ENCODE results near the gene CNP. TPM values are rescaled to one million over a fixed set of nuclear protein-coding genes. Genes with fewer than 3 reads are reported as not detected.
A peak's percentile ranks its signal among the peaks of the same experiment; 100 is the strongest.
"Not testable (repeated sequence)": the region's sequence is repeated elsewhere in the genome, so short reads cannot be mapped to it uniquely, and the experiment has no call there.

CNP gene
- total RNA-seq, 1 donor from 2014 or later = 25.1 TPM

- H3K36me3 ChIP-seq (ENCODE audit: control insufficient read depth in 3 of 3, insufficient read depth in 3 of 3, low read length in 3 of 3) = peaks cover 0 to 2% (median 0%) of the 10 kb centered on the region in 3 donors
- H3K4me3 ChIP-seq (ENCODE audit: low read length in 3 of 3) = peak overlapping the region; percentile 97 to 98 (median 98)
- H3K27me3 ChIP-seq (ENCODE audit: control insufficient read depth in 3 of 3, insufficient read depth in 3 of 3, low read length in 3 of 3) = no peaks in the 10 kb centered on the region
- H3K9me3 ChIP-seq (ENCODE audit: control insufficient read depth in 3 of 3, low read length in 3 of 3) = no peaks in the 10 kb centered on the region
- H3K4me1 ChIP-seq (ENCODE audit: control insufficient read depth in 3 of 3, insufficient read depth in 3 of 3, low read length in 3 of 3) = peaks cover 40 to 74% (median 50%) of the 10 kb centered on the region in 3 donors
- peak overlapping the region; percentile 98 to 100 (median 99) for H3K9ac ChIP-seq (ENCODE audit: low read depth in 1 of 3, low read length in 3 of 3)
- peak overlapping the region; percentile 94 for H3K27ac ChIP-seq (ENCODE audit: low read depth, low read length)
Observed at GRCh38 chr17:42016411-42016831, 49.8 kb downstream of the CNP start.

- peaks cover 2 to 6% (median 2%) of the 10 kb centered on the region in 3 donors for H3K36me3 ChIP-seq (ENCODE audit: control insufficient read depth in 3 of 3, insufficient read depth in 3 of 3, low read length in 3 of 3)
- peaks cover 42 to 71% (median 51%) of the 10 kb centered on the region in 3 donors for H3K4me1 ChIP-seq (ENCODE audit: control insufficient read depth in 3 of 3, insufficient read depth in 3 of 3, low read length in 3 of 3)
- peak within 1 kb of the TSS; percentile 94 for H3K27ac ChIP-seq (ENCODE audit: low read depth, low read length)
- H3K27me3 ChIP-seq (ENCODE audit: control insufficient read depth in 3 of 3, insufficient read depth in 3 of 3, low read length in 3 of 3) = no peaks in the 10 kb centered on the region
- H3K9ac ChIP-seq (ENCODE audit: low read depth in 1 of 3, low read length in 3 of 3) = peak within 1 kb of the TSS; percentile 98 to 100 (median 99)
- H3K9me3 ChIP-seq (ENCODE audit: control insufficient read depth in 3 of 3, low read length in 3 of 3) = no peaks in the 10 kb centered on the region
- H3K4me3 ChIP-seq (ENCODE audit: low read length in 3 of 3) = peak within 1 kb of the TSS; percentile 97 to 98 (median 98)
Observed at GRCh38 chr17:42016941-42017865, 50.6 kb downstream of the CNP start, which contains the start of gene DNAJC7. TSS of gene DNAJC7 (minus strand) at chr17:42017439. CDS start at chr17:42017416, 23 bp downstream.

DNA sequence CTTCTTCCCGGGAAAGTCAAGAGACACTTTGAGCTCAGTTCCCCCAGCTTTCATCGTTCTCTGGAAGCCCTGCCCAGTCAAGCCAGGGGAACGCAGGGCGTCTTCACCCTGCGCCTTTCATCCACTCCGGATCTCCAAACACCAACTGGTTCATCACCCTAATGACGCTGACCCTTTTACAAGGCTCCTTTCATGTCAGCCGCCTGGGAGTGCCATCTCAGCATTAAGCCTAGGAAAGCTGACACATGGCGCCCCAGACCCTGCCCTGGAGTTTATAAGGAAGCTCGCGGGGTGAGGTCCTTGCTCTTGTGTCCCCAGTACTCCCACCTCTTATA lies 51.2 kb downstream of the CNP start:
- peaks cover 8 to 13% (median 9%) of the 10 kb centered on the region in 3 donors for H3K36me3 ChIP-seq (ENCODE audit: control insufficient read depth in 3 of 3, insufficient read depth in 3 of 3, low read length in 3 of 3)
- peak overlapping the region; percentile 97 to 98 (median 98) for H3K4me3 ChIP-seq (ENCODE audit: low read length in 3 of 3)
- no peaks in the 10 kb centered on the region for H3K9me3 ChIP-seq (ENCODE audit: control insufficient read depth in 3 of 3, low read length in 3 of 3)
- no peaks in the 10 kb centered on the region for H3K27me3 ChIP-seq (ENCODE audit: control insufficient read depth in 3 of 3, insufficient read depth in 3 of 3, low read length in 3 of 3)
- peak overlapping the region; percentile 88 to 99 (median 98) for H3K9ac ChIP-seq (ENCODE audit: low read depth in 1 of 3, low read length in 3 of 3)
- H3K27ac ChIP-seq (ENCODE audit: low read depth, low read length) = peak overlapping the region; percentile 94
- H3K4me1 ChIP-seq (ENCODE audit: control insufficient read depth in 3 of 3, insufficient read depth in 3 of 3, low read length in 3 of 3) = peaks cover 42 to 65% (median 47%) of the 10 kb centered on the region in 3 donors

- Histone ChIP-seq H3K27ac (ENCODE audit: low read depth, low read length) (peak overlapping the region; percentile 94), H3K4me1 (ENCODE audit: control insufficient read depth in 3 of 3, insufficient read depth in 3 of 3, low read length in 3 of 3) (peaks cover 37 to 60% (median 42%) of the 10 kb centered on the region in 3 donors)
Observed at GRCh38 chr17:42018339-42018738, 51.7 kb downstream of the CNP start.

GRCh38 chr17:42018988-42019387 lies 52.4 kb downstream of the CNP start:
- Histone ChIP-seq H3K9me3 (ENCODE audit: control insufficient read depth in 3 of 3, low read length in 3 of 3) (no peaks in the 10 kb centered on the region), H3K4me1 (ENCODE audit: control insufficient read depth in 3 of 3, insufficient read depth in 3 of 3, low read length in 3 of 3) (peaks cover 32 to 57% (median 43%) of the 10 kb centered on the region in 3 donors), H3K9ac (ENCODE audit: low read depth in 1 of 3, low read length in 3 of 3) (no peak overlapping the region)

More at GRCh38 chr17:42018339-42018738, 51.7 kb downstream of the CNP start:
- H3K9ac ChIP-seq (ENCODE audit: low read depth in 1 of 3, low read length in 3 of 3) = peak overlapping the region; percentile 88 to 99 (median 98)
- H3K27me3 ChIP-seq (ENCODE audit: control insufficient read depth in 3 of 3, insufficient read depth in 3 of 3, low read length in 3 of 3) = no peaks in the 10 kb centered on the region
- peak overlapping the region; percentile 97 to 98 (median 98) for H3K4me3 ChIP-seq (ENCODE audit: low read length in 3 of 3)
- H3K36me3 ChIP-seq (ENCODE audit: control insufficient read depth in 3 of 3, insufficient read depth in 3 of 3, low read length in 3 of 3) = peaks cover 13 to 16% (median 14%) of the 10 kb centered on the region in 3 donors
- no peaks in the 10 kb centered on the region for H3K9me3 ChIP-seq (ENCODE audit: control insufficient read depth in 3 of 3, low read length in 3 of 3)

DNA sequence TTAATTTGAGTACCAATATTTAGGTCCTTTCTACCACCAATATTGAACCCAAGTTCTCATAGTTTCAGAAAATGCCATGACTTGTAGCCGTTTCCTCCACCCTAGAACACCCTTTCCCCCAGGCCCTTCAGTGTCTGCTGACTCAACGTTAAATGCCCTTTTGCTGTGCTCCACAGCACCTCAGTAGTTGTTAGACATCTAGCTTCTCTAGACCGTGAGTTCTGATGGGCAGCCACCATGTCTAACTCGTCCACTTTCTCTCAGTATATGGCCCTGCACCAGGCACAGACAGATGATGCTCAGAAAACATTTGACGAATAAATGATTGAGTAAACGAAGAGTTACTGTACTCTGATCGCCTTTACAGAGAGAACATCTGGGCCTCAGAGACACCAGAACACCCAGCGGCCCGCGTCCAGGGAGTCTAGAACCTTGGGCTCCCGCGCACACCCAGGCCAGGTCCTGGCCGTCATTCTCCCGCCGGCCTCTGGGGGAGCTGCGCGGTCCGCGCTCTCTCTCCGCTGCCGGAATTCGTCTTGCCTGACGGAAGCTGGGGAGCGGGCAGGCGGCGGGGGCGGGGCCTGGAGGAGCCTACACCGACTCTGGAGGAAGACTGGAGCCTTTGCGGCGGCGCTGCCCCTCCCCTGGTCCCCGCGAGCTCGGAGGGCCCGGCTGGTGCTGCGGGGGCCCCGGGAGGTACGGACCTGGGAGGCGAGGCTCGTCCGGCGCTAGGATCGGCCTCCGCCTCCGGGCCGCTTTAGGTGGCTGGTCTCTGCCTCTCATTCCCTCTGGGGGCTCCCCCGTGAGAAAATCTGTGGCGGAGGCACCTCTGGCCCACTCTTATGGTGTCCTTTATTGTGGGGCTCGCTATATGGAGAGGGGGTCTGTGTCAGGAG lies 53.2 kb downstream of the CNP start, which contains the start of gene NKIRAS2:
Gene NKIRAS2, plus strand, starts transcription at position 582 of the 896 bp plus-strand sequence. CDS start 1,488 bp downstream, outside the sequence.
- Histone ChIP-seq H3K27ac (ENCODE audit: low read depth, low read length) (peak within 1 kb of the TSS; percentile 80), H3K27me3 (ENCODE audit: control insufficient read depth in 3 of 3, insufficient read depth in 3 of 3, low read length in 3 of 3) (no peaks in the 10 kb centered on the region), H3K36me3 (ENCODE audit: control insufficient read depth in 3 of 3, insufficient read depth in 3 of 3, low read length in 3 of 3) (peaks cover 24 to 25% (median 25%) of the 10 kb centered on the region in 3 donors), H3K4me1 (ENCODE audit: control insufficient read depth in 3 of 3, insufficient read depth in 3 of 3, low read length in 3 of 3) (peaks cover 40 to 57% (median 46%) of the 10 kb centered on the region in 3 donors), H3K9ac (ENCODE audit: low read depth in 1 of 3, low read length in 3 of 3) (peak within 1 kb of the TSS; percentile 93 to 98 (median 97)), H3K4me3 (ENCODE audit: low read length in 3 of 3) (peak within 1 kb of the TSS; percentile 83 to 94 (median 91)), H3K9me3 (ENCODE audit: control insufficient read depth in 3 of 3, low read length in 3 of 3) (no peaks in the 10 kb centered on the region)

More at GRCh38 chr17:42018988-42019387, 52.4 kb downstream of the CNP start:
- no peak overlapping the region for H3K27ac ChIP-seq (ENCODE audit: low read depth, low read length)
- H3K27me3 ChIP-seq (ENCODE audit: control insufficient read depth in 3 of 3, insufficient read depth in 3 of 3, low read length in 3 of 3) = no peaks in the 10 kb centered on the region
- peaks cover 20 to 22% (median 20%) of the 10 kb centered on the region in 3 donors for H3K36me3 ChIP-seq (ENCODE audit: control insufficient read depth in 3 of 3, insufficient read depth in 3 of 3, low read length in 3 of 3)
- H3K4me3 ChIP-seq (ENCODE audit: low read length in 3 of 3) = no peak overlapping the region

DNA sequence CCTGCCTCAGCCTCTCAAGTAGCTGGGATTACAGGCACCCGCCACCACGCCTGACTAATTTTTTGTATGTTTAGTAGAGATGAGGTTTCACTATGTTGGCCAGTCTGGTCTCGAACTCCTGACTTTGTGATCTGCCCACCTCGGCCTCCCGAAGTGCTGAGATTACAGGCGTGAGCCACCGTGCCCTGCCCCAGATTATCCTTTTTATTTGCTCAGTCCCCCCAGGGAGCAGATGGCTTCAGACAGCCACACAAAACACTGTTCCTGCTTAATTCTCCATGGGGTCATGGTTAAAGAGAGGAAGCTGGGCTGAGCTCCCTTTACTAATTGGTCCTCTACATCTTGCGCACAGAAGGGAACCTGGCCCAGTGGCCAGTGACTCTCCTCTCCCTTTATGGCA lies 54.2 kb downstream of the CNP start:
- peaks cover 41 to 57% (median 52%) of the 10 kb centered on the region in 3 donors for H3K4me1 ChIP-seq (ENCODE audit: control insufficient read depth in 3 of 3, insufficient read depth in 3 of 3, low read length in 3 of 3)
- not testable (repeated sequence) for H3K27ac ChIP-seq (ENCODE audit: low read depth, low read length); H3K27me3 ChIP-seq (ENCODE audit: control insufficient read depth in 3 of 3, insufficient read depth in 3 of 3, low read length in 3 of 3); H3K9me3 ChIP-seq (ENCODE audit: control insufficient read depth in 3 of 3, low read length in 3 of 3)
- H3K4me3 ChIP-seq (ENCODE audit: low read length in 3 of 3) = peak overlapping the region; percentile 83 to 94 (median 91)
- peak overlapping the region in 2 of 3 donors; percentile 97 to 98 for H3K9ac ChIP-seq (ENCODE audit: low read depth in 1 of 3, low read length in 3 of 3)
- H3K36me3 ChIP-seq (ENCODE audit: control insufficient read depth in 3 of 3, insufficient read depth in 3 of 3, low read length in 3 of 3) = peaks cover 24 to 29% (median 25%) of the 10 kb centered on the region in 3 donors

DNA sequence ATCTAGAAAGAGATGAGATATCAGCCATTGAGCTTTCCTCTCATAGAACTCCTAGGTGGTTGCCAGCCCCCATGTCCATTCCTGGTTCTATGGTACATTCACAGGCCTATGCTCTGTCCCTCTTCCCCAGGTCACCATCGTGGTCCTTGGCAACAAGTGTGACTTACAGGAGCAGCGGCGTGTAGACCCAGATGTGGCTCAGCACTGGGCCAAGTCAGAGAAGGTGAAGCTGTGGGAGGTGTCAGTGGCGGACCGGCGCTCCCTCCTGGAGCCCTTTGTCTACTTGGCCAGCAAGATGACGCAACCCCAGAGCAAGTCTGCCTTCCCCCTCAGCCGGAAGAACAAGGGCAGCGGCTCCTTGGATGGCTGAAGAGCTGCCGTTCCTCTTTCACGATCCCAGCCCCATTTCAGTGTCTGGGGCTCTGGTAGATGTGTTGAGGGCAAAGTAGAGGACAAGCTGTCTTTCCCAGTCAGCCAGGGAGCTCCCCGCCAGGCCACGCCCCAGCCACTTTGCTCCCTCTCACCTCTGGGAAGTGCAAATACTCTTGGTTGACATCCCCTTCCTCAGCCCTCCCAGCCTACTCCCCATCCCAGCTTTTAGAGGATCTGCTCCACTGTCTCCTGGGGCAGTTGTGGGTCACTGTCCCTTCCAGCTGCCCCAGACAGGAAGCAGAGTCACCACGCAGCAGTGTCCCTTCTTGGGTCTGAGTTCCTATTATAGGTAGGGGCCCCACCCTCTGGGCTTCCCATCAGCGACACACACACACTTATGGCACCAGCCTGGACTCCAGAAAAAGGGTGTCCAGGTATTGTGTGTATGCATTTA lies 57.1 kb downstream of the CNP start:
- Histone ChIP-seq H3K9ac (ENCODE audit: low read depth in 1 of 3, low read length in 3 of 3) (peak overlapping the region in 2 of 3 donors; percentile 12 to 51), H3K27me3 (ENCODE audit: control insufficient read depth in 3 of 3, insufficient read depth in 3 of 3, low read length in 3 of 3) (no peaks in the 10 kb centered on the region), H3K4me1 (ENCODE audit: control insufficient read depth in 3 of 3, insufficient read depth in 3 of 3, low read length in 3 of 3) (peaks cover 29 to 39% (median 35%) of the 10 kb centered on the region in 3 donors), H3K4me3 (ENCODE audit: low read length in 3 of 3) (no peak overlapping the region), H3K9me3 (ENCODE audit: control insufficient read depth in 3 of 3, low read length in 3 of 3) (no peaks in the 10 kb centered on the region), H3K36me3 (ENCODE audit: control insufficient read depth in 3 of 3, insufficient read depth in 3 of 3, low read length in 3 of 3) (peaks cover 24 to 29% (median 26%) of the 10 kb centered on the region in 3 donors), H3K27ac (ENCODE audit: low read depth, low read length) (peak overlapping the region; percentile 55)

Data from skeletal muscle tissue (tissue), 4 donors.